ENCODE data around the gene ME2.
"Not testable (repeated sequence)": the region's sequence is repeated elsewhere in the genome, so short reads cannot be mapped to it uniquely, and the experiment has no call there.

ME2 gene

GRCh38 chr18:50862401-50862800, 16.5 kb upstream of the ME2 start:
- no peak for DNase-seq

DNA sequence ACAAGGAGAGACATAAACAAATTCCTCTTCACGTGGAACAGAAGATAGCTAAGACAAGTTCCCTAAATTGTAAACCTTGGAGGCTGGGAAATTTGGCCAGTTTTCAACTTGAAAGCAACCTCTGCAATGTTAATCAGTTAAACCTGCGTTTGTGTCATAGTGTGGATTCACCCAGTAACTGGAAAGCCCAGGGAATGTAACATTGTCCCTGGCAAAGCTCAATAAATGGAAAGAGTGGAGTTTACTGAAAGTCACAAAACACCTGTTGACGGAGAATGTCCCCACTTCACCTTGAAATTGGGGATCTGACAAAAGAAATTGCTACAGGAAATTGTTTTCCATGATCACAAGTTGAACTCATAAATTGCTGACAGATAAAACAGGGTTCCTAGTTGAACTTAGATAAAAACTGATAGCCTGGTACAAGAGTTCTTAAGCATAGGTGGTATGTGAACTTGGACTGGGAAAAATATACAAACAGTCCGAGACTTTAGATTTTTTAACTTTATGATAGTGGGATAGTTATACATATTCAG, 15.0 kb upstream of the ME2 start:
- no peak for DNase-seq

- no peak for DNase-seq
Measured at GRCh38 chr18:50866765-50867164, 12.2 kb upstream of the ME2 start.

- no peak for DNase-seq
Measured at GRCh38 chr18:50869150-50869549, 9.8 kb upstream of the ME2 start.

GRCh38 chr18:50870138-50870845, 8.6 kb upstream of the ME2 start:
- no peak for DNase-seq

- no peak for DNase-seq
Measured at GRCh38 chr18:50871846-50872245, 7.1 kb upstream of the ME2 start.

- DNase-seq: no peak
Measured at GRCh38 chr18:50875966-50876536, 2.9 kb upstream of the ME2 start.

GRCh38 chr18:50877545-50878265, 1.2 kb upstream of the ME2 start:
- DNase-seq: no peak

DNA sequence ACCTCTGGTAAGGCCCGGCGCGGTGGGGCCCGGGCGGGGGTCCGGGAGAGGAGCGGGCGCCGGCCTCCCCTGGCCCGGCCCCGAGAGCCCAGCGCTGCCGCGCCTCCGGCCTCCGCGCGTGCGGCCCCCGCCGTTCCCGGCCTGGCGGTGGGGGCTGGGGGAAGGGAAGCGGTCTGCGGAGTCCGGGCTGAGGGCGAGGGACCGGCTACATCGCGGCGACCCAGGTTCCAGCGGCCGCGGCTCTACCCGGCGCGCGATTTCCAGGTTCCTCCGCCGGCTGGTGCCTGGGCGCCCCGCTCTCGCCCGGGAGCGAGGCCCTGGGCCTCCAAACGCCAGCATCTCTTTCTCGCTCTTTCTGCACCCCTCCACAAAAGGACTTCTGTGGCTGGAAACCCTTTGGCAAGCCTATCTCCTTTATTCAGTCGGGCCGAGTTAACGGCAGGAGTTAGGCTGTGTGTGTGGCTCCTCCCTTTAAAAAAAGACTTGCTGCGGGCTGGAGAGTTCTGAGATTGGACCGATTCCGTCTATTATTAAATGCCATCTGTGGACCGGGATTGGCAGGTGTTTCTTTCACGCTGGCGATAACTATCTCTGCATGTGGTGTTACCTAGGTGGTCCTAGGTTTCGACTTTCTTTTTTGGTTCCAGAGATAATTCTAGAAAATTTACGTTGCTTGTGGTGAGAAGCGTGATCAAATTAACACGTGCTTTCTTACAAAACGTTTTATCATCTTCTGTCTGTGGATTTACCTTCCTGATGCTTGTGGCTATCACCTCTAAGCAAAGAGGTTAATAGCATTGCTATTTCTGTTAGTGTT, 592 bp downstream of the ME2 start:
- peak; percentile 27 for DNase-seq

DNA sequence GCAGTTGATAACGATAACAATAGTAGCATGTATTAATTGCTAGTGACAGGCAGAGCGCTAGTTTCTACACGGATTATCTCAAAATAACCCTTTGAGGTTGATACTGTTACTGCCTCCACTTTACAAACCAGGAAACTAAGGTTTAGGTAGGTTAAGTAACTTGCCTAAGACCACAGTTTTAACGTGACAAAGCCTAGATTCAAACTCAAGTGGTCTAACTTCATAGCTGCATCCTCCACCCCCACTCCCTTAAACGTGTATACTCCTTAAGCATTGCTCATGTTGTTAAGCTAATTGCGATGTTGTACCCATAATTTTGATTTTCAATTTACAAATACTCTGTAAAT, 1.2 kb downstream of the ME2 start:
- no peak for DNase-seq

GRCh38 chr18:50880944-50881343, 2.0 kb downstream of the ME2 start:
- not testable (repeated sequence) for DNase-seq

GRCh38 chr18:50886929-50887328, 8.0 kb downstream of the ME2 start:
- DNase-seq: peak; percentile 45

GRCh38 chr18:50895350-50896045, 16.6 kb downstream of the ME2 start:
- no peak for DNase-seq

GRCh38 chr18:50896093-50896492, 17.2 kb downstream of the ME2 start:
- DNase-seq: no peak

DNA sequence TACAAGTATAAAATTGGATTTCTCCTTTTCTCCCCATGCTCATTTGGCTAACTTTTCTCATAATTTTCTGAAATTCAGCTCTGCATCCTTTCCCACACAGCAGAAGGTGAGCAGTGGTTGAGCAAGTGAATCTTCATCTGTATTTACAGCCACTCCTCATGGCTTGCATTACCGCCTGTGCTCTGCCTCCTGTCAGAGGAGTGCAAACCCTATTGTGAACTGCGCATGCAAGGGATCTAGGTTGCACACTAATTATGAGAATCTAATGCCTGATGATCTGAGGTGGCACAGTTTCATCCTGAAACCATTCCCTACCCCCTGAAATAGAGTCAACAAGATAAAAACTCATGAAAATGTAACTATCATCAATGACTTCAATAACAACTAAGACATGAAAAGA, 20.0 kb downstream of the ME2 start:
- DNase-seq: peak; percentile 16

DNA sequence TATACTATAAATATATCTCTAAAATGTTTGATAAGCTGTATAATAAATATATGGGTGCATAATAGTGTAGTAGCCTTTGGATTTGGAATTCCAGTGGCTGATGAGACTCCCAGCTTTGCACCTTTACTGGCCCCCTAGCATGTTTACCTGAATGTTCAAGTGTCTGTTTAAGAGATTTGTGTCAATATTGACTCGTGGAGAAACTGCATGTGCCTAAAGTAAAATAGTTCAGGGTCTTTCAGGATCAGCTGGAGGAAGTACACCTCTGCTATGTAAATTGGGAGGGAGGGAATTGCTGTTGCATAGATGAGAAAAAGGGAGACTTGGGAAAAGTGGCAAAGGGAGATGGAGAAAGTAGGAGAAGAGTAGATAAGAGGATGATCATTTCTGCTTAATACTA, 23.9 kb downstream of the ME2 start:
- DNase-seq: no peak

GRCh38 chr18:50906843-50907242, 27.9 kb downstream of the ME2 start:
- no peak for DNase-seq

GRCh38 chr18:50909261-50909660, 30.3 kb downstream of the ME2 start:
- DNase-seq: no peak

DNA sequence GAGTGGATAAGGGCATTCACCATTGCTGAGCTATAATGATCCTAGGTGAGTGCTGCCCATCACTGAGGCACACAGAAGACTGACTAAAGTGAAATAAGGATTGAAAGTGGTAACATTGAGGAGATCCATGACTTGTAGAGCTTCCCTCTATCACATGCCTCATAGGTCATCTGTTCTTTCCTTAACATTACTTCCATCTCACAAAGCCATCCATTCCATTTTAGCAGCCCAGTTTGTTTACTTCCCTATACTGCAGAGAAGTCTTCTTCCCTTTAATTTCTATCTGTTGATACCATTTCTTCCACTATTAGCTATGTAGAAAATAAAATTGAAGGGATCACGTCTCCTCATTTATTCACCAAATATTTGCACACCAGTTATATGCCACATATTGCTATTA, 32.1 kb downstream of the ME2 start:
- no peak for DNase-seq

- DNase-seq: no peak
Measured at GRCh38 chr18:50917021-50917420, 38.1 kb downstream of the ME2 start.

DNA sequence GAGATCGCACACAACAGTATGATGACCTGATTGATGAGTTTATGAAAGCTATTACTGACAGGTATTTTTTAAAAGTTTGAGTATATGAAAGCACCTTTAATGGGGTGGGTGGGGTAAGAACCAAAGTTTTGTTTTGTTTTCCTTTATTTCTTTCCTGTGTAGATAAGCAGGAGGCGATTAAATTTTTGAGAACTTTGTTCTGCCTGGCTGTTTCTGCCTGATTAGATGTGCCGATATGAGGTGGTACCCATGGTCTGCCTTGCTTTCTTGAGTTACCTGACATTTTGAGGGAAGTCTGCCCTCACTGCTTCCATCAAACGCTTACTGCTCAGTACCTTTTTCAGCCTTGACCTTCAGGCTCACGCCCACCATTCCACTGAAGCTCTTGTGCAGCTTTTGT, 39.2 kb downstream of the ME2 start:
- DNase-seq: no peak

DNA sequence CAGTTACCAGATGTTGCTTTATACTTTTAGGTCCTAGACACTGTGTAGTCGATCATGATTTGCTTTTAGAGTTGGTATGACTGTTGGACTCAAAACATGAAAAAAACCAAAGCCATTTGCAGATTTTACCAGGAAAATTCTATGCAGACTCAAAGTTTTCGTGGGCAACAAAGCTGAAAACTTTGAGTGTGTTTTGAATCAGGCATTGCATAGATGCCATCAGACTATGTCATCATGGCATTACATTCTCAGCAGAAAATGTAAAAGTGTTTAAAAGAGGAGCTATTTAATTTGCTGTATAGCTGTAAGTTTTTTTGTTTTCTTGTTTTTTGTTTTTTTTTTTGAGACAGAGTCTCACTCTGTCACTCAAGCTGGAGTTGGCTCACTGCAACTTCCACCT, 45.5 kb downstream of the ME2 start:
- no peak for DNase-seq

- DNase-seq: no peak
Measured at GRCh38 chr18:50926521-50926920, 47.6 kb downstream of the ME2 start.

Measured in stimulated activated CD4-positive, alpha-beta T cell treated with anti-CD3 and anti-CD28 coated beads, Interleukin-1b, Interleukin-23, amount 100 ng/mL, for 48 hours (primary cell).